GM23338 (cell line): ENCODE data around the gene PTGS1. TPM values are rescaled to one million over a fixed set of nuclear protein-coding genes. Genes with fewer than 3 reads are reported as not detected.

ENCODE experiments used
- EZH2phosphoT487 ChIP-seq: fragments of 200-600 bp; sonication (generic); IDR thresholded peaks from one replicate; pipeline ENCODE4 v1.8.1; 2018; ENCODE audit warnings: antibody characterized with exemption; ENCODE audit not compliant: unreplicated experiment
- JUNB ChIP-seq: IDR thresholded peaks from one replicate; pipeline ENCODE4 v1.6.1; 2016; ENCODE audit warnings: antibody characterized with exemption; ENCODE audit not compliant: unreplicated experiment
- REST ChIP-seq: IDR thresholded peaks from one replicate; pipeline ENCODE4 v1.6.1; 2018; ENCODE audit warnings: antibody characterized with exemption; ENCODE audit not compliant: unreplicated experiment
- ZNF462 ChIP-seq: fragments of 250-450 bp; sonication (Bioruptor Pico); IDR thresholded peaks from 2 replicates; pipeline ENCODE4 v1.5.0; 2020; ENCODE audit warnings: mild to moderate bottlenecking, moderate library complexity
- polyA plus RNA-seq: library from polyadenylated mRNA; unstranded; fragments of >200 nt; fragmentation: Nextera tagmentation; extraction: Ambion mirVana; gene quantifications from 2 replicates; pipeline ENCODE4 v1.2.1, GENCODE V29; 2016
- total RNA-seq: library from RNA; depleted of rRNA; stranded (reverse); fragments of >200 nt; shearing (Covaris generic); gene quantifications from 2 replicates; pipeline ENCODE4 v1.2.3, GENCODE V29; 2014

Gene PTGS1
- total and polyA plus RNA-seq, 2 experiments from 2014 or later, result 0.48 to 1.3 TPM

- TF ChIP-seq ZNF462 (CRISPR knock-in tag) (no peak), REST (no peak), EZH2phosphoT487 (no peak), JUNB (no peak)
Observed at GRCh38 chr9:122393284-122393983, 22.6 kb downstream of the PTGS1 start (continued).
